ENCODE data around the gene GSN. TPM values are rescaled to one million over a fixed set of nuclear protein-coding genes. Genes with fewer than 3 reads are reported as not detected.
A peak's percentile ranks its signal among the peaks of the same experiment; 100 is the strongest.

GSN gene
- total and polyA plus RNA-seq, 7 donors = 140 to 490 (median 210) TPM

GRCh38 chr9:121230256-121230655 lies 37.7 kb upstream of the GSN start:
- WGBS, 3 donors = 79 to 80% (median 79%) methylated on average over 5 of the region's 5 CpGs
- Histone ChIP-seq H3K4me1 (no peaks in the 10 kb centered on the region), H3K36me3 (ENCODE audit: insufficient read depth in 1 of 2, low read depth in 1 of 2) (no peaks in the 10 kb centered on the region), H3K9me3 (no peaks in the 10 kb centered on the region), H3K27ac (no peak overlapping the region), H3K4me3 (no peak overlapping the region), H3K27me3 (ENCODE audit: insufficient read depth in 3 of 3, low read length in 2 of 3) (peaks cover 0 to 1% (median 0%) of the 10 kb centered on the region in 3 donors)
- ATAC-seq (no peak), DNase-seq (no peak)
- intact Hi-C loops (cut with DNase I) = no loop called here
- TF ChIP-seq CTCF (IDR thresholded peaks at IDR 0.05) = no peak

GRCh38 chr9:121232251-121232650 lies 35.7 kb upstream of the GSN start:
- TF ChIP-seq CTCF (IDR thresholded peaks at IDR 0.05) = no peak
- 90 to 97% (median 96%) methylated on average over 4 of the region's 4 CpGs for WGBS, 3 donors
- Histone ChIP-seq H3K4me3 (no peak overlapping the region), H3K36me3 (ENCODE audit: insufficient read depth in 1 of 2, low read depth in 1 of 2) (no peaks in the 10 kb centered on the region), H3K4me1 (no peaks in the 10 kb centered on the region), H3K9me3 (no peaks in the 10 kb centered on the region), H3K27ac (no peak overlapping the region), H3K27me3 (ENCODE audit: insufficient read depth in 3 of 3, low read length in 2 of 3) (no peaks in the 10 kb centered on the region)
- no peak for DNase-seq
- no peak for ATAC-seq
- intact Hi-C loops (cut with DNase I) = no loop called here

- H3K27ac ChIP-seq = no peak overlapping the region
- H3K27me3 ChIP-seq (ENCODE audit: insufficient read depth in 3 of 3, low read length in 2 of 3) = no peaks in the 10 kb centered on the region
- WGBS, 3 donors = 70 to 83% (median 80%) methylated on average over 11 of the region's 11 CpGs
- no peaks in the 10 kb centered on the region for H3K9me3 ChIP-seq
- intact Hi-C loops (cut with DNase I) = no loop called here
- H3K4me1 ChIP-seq = no peaks in the 10 kb centered on the region
- ATAC-seq (peak in 1 of 4 donors; percentile 35), DNase-seq (no peak)
- no peak overlapping the region for H3K4me3 ChIP-seq
- no peaks in the 10 kb centered on the region for H3K36me3 ChIP-seq (ENCODE audit: insufficient read depth in 1 of 2, low read depth in 1 of 2)
- no peak for TF ChIP-seq CTCF (IDR thresholded peaks at IDR 0.05)
Observed at GRCh38 chr9:121233906-121234831, 33.8 kb upstream of the GSN start.

- intact Hi-C loops (cut with DNase I) = no loop called here
- no peaks in the 10 kb centered on the region for H3K4me1 ChIP-seq
Observed at GRCh38 chr9:121234832-121235161, 33.2 kb upstream of the GSN start.

More at GRCh38 chr9:121234832-121235161, 33.2 kb upstream of the GSN start:
- WGBS, 3 donors = 89 to 91% (median 89%) methylated on average over 6 of the region's 6 CpGs
- Histone ChIP-seq H3K27ac (no peak overlapping the region), H3K36me3 (ENCODE audit: insufficient read depth in 1 of 2, low read depth in 1 of 2) (no peaks in the 10 kb centered on the region), H3K27me3 (ENCODE audit: insufficient read depth in 3 of 3, low read length in 2 of 3) (no peaks in the 10 kb centered on the region), H3K4me3 (no peak overlapping the region), H3K9me3 (no peaks in the 10 kb centered on the region)
- ATAC-seq (no peak), DNase-seq (no peak)
- TF ChIP-seq CTCF (IDR thresholded peaks at IDR 0.05) = no peak
